ENCODE data around the gene FAM186B. TPM values are rescaled to one million over a fixed set of nuclear protein-coding genes. Genes with fewer than 3 reads are reported as not detected.

Gene FAM186B
- total RNA-seq, 1 experiment from 2014 or later, result 0.40 TPM

DNA sequence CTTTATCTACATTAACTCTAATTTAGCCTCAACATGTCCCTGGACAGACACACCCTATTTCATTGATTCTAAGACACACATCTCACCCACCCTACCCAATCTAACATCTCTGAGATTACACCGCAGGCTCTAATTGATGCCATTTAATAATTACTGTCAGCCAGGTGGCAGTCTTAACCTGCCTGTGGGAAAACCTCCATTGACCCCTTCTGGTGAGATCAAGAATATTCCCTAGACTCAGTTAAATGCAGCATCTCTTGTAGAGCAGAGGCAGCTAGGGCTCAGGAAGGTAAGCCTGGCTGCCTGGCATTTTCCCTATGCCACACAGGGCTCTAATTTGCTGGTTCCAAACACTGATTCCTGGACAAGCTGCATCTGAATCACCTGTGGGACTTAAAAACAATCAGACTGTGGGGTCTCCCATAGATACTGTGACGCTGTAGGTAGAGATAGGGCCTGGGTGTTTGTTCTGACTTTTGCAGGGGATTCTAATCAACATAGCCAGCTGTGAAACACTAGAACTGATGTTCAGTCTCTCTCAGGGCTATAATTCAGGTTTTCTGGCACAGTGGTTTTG, 51.8 kb downstream of the FAM186B start:
- peak; percentile 22 for DNase-seq (ENCODE audit: low read depth)

DNA sequence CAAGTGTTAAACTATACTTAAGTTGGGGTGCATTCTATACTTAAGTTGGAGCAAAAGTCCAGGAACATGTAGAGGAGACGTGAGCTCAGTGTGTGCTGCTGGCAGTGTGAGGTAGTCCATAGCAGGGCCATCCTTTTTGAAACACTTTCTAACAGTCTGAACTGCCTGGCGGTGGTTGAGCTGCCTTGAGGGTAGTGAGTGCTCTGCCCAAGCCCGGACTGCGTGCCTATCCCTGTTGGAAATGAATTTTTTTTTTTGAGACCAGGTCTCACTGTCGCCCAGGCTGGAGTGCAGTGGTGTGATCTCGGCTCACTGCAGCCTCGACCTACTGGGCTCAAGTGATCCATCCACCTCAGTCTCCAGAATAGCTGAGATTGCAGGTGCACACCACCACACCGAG, 52.5 kb downstream of the FAM186B start:
- DNase-seq (ENCODE audit: low read depth), result no peak

DNA sequence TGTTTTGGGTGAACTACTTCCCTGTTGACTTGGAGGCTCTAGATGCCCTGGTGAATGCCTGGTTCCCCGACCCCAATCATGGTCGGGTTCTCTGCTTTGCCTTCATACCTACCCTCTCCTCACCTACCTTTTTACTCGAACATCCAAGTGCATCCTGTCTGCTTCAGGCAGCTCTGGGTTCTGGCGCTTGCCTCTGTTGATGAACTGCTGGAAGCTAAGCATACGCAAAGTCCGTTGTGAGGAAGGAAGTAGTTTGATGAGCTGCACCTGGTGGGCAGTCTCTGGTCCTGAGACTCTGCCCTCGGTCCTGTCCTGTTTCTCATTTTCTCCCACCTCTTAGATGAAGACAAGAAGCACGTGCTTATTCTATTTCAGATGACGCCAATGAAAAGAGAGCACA, 53.0 kb downstream of the FAM186B start:
- DNase-seq (ENCODE audit: low read depth), result no peak

DNA sequence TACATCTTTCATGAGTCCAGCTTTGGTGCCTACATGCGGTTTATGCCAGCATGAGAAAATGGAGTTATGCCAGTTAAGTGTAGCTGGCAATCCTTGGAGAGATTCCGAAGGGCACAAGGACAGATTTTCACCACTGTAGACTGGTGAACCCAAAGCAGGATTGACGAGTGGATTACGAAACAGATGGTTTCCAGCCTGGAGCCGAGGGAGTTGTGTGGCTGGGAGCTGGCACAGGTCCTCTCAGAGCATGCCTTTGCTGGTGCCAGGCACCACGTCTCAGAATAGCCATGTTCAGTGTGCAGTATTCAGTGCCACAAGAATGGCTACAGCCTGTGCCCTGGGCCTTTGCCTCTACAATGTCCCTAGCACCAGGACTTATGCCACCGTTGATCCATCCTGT, 53.4 kb downstream of the FAM186B start:
- peak; percentile 14 for DNase-seq (ENCODE audit: low read depth)

DNA sequence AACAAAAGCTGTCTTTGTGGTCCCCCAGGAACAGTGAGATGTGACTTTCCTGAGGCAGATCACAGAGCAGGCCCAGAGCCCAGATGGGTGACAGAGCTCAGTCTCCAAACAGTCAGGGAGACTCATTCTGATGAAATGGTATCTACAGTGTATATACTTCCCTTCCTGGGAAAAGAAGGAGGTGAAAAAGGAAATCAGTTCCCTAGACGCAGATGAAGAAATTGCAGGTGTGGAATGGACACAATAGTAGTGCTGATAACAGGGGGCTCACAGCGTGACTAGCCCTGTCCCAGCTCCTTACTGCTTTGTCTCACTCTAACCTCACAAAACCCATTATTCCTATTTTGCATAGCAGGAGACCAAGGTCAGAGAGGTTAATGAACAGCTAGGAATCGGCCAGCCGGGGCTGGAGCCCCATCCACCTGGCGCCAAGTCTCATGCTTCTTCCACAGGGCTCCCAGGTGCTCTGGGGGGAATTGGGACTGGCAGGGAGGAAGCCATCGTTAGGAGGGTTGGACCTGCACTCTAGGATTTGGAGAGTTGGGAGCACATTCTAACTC, 54.7 kb downstream of the FAM186B start:
- DNase-seq (ENCODE audit: low read depth), result no peak

DNA sequence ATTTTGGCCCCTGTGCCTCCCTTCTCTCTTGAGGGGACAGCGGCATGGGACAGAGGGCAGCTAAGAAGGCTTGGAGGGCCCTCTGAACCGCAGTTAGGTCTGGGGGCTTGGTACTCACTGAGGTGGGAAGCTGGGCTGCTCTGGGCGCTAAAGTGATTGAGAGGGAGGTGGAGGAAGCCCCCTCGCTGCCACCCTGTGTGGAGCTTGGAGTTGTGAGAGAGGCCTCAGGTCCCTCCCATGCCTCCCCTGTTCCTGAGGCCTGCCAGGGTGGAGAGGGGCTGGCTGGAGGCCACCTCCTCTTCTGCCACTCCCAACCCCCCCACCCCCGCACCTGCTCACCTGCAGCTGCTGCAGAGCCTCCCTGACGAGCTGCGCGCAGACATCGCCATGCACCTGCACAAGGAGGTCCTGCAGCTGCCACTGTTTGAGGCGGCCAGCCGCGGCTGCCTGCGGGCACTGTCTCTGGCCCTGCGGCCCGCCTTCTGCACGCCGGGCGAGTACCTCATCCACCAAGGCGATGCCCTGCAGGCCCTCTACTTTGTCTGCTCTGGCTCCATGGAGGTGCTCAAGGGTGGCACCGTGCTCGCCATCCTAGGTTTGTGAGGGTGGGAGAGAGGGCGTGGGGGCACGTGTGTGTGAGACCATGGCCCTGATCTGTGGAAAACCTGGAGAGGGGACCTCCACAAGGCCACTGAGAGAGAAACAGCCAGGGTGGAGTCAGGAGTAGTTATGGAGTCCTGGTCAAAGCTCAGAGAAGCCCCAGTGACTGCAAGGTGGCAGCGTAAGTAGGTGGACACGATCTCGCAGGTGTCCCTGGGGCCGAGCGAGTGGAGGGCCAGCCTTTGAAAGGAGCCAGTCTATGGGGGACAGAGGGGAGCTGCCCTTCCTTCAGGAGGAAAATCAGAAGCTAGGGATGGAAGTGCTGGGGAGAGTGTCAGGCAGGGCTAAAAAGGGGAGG, 55.4 kb downstream of the FAM186B start:
- DNase-seq (ENCODE audit: low read depth), result no peak

DNA sequence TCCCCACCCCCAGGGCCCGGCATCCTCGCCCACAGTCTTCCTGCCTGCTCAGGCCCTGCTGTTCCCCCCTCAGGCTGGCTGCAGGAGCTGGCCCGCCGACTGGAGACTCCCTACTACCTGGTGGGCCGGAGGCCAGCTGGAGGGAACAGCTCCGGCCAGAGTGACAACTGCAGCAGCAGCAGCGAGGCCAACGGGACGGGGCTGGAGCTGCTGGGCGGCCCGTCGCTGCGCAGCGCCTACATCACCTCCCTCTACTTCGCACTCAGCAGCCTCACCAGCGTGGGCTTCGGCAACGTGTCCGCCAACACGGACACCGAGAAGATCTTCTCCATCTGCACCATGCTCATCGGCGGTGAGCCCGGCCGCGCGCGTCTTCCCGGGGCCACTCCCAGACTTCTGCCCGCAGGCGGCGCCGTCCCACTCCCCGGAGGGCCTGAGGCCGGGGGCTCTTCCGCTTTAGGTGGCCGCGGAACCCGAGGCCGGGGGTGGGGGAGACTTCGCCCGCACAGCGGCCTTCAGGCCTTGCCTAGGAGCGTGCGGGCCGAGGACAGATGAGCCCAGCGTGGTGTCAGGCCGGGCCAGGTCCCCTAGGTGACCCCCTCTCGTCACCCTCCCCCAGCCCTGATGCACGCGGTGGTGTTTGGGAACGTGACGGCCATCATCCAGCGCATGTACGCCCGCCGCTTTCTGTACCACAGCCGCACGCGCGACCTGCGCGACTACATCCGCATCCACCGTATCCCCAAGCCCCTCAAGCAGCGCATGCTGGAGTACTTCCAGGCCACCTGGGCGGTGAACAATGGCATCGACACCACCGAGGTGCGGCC, 56.4 kb downstream of the FAM186B start:
- DNase-seq (ENCODE audit: low read depth), result no peak

DNA sequence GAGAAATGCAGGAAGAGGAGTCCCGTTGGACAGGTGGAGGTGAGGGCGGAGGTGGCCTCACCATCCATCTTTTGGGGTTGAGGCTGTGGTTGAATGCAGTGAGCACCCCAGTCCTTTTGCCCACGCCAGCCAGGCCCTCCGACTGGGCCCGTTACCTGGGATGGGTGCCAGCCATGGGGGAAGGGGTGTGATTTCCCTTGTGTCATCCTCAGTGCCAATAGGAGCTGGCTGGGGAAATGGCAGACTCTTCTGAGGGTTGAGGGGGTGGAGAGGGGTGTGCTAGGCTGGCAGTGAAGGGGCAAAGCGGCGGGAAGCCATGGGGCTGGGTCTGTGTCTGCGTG, 57.0 kb downstream of the FAM186B start:
- DNase-seq (ENCODE audit: low read depth), result no peak

DNA sequence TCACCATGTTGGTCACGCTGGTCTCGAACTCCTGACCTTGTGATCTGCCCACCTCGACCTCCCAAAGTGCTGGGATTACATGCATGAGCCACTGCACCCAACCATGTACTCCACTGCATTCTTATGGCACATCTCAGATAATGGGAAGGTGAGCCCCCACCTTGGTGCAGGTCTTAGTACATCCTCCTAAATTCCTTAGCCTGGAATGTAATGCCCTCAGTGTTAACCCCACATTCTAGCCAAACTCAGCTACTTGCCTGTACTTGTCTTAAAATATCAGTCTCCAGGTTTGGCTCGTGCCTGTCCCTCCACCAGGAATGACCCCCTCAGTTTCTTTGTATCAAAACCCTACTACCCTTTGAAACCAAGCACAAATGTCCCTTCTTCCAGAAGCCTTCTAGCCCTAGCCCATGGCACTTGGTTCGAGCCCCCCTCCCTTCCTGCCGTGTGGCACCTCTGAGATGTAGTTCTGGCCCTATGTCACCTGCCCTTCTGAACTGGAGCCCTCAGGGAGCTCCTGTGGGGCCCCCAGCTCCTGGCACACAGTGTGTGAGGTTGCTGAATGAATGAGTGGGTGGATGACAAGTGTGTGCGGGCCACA, 58.2 kb downstream of the FAM186B start:
- no peak for DNase-seq (ENCODE audit: low read depth)

DNA sequence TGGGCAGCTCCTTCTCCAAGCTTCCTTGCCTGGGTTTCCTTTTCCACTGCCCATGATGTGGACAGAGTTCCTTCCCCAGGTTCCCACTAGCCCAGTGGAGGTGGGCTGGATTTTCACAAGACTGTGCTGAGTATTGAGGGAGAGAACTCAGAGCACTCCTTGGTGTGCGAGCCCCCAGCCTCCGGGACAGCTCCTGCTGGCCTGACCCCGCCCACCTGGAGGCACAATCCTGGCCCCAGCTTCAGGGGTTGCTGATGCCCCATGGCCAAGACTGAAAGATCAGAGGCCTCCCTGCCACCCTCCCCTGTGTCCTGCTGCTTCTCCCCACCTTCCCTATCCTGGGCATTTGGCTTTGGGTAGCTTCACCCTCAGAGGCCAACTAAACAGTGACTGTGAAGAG, 59.0 kb downstream of the FAM186B start:
- no peak for DNase-seq (ENCODE audit: low read depth)

DNA sequence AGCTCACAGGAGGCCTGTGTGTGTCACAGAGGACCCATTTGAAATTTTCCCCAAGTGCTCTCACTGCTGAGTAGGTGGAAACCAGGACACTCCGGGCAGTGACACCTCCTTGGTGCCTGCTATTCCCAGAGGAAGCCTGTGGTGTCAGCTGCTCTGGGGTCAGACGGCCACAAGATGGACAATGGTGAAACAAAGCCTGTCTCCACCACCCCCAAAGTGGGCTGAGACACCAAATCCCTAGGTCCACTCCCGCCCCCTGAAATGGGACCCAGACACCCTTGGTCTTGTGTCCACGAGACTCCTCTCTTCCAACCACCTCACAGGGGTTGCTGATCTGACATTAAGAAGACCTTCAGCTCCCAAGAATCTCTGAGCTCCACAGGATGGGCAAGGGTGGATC, 59.6 kb downstream of the FAM186B start:
- DNase-seq (ENCODE audit: low read depth), result no peak

DNA sequence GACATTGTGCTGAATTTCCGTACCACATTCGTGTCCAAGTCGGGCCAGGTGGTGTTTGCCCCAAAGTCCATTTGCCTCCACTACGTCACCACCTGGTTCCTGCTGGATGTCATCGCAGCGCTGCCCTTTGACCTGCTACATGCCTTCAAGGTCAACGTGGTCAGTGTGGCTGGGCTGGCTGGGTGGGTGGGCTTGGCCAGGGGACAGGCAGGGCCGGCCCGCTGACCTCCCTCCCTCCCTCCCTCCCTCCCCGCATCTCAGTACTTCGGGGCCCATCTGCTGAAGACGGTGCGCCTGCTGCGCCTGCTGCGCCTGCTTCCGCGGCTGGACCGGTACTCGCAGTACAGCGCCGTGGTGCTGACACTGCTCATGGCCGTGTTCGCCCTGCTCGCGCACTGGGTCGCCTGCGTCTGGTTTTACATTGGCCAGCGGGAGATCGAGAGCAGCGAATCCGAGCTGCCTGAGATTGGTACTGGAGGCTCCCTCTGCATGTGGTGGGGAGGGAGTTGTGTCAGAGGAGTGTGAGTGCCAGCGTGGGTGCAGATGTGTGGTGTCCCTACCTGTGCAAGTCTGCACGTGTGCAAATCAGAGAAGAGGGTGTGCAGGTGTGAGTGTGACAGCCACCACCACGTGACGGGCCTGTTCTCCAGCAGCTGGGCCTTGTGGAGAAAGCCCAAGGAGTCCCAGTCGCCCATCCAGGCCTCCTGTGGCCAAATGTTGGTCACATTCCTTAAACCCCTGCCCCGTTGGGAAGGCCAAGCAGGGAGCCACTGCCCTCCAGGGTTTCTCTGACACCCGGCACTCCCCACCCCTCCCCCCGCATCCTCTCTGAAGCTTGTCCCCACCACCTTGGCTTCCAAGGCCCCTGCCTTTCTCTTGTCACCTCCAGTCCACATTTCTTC, 61.3 kb downstream of the FAM186B start:
- no peak for DNase-seq (ENCODE audit: low read depth)

DNA sequence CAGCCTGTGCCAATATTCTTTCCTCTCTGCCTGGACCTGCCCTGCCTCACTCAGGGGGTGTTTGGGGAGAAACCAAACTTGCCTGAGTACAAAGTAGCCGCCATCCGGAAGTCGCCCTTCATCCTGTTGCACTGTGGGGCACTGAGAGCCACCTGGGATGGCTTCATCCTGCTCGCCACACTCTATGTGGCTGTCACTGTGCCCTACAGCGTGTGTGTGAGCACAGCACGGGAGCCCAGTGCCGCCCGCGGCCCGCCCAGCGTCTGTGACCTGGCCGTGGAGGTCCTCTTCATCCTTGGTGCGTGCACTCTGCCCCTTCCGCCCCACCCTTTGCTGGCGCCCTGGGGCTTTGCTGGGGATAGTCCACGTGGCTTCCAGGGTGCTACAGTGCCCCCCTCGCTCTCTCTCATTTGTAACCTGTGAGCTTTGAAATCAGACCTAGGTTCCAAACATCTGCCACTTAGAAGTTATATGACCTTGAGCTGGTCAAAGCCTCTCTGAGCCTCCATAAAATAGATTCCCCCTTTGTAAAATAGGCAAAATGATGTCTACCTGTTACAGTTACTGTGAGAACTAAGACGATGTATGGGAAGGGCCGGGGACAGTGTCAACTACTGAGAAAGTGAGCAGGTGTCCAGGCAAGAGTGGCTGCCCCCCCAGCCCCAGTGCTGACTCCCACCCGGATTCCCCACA, 62.1 kb downstream of the FAM186B start:
- no peak for DNase-seq (ENCODE audit: low read depth)

DNA sequence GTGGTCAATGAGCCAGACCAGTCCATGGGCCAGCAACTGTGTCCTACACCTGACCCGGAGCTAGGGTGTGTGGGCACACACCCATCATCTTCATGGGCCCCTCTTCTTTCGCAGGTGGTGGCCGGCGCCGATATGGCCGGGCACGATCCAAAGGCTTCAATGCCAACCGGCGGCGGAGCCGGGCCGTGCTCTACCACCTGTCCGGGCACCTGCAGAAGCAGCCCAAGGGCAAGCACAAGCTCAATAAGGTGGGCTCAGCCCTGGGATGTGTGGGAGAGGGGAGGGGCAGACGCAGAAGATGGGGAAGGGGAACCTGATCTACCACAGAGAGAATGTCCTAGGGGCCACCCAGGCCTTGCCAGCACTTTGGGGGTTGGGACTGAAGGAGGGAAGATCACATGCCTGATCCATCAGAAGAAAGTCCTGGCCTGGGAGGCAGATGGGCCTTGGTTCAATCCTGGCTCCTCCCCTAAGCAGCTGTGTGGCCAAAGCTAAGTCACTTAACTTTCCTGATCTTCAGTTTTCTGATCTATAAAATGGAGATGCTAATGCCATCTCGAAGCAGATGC, 62.8 kb downstream of the FAM186B start:
- DNase-seq (ENCODE audit: low read depth), result no peak

DNA sequence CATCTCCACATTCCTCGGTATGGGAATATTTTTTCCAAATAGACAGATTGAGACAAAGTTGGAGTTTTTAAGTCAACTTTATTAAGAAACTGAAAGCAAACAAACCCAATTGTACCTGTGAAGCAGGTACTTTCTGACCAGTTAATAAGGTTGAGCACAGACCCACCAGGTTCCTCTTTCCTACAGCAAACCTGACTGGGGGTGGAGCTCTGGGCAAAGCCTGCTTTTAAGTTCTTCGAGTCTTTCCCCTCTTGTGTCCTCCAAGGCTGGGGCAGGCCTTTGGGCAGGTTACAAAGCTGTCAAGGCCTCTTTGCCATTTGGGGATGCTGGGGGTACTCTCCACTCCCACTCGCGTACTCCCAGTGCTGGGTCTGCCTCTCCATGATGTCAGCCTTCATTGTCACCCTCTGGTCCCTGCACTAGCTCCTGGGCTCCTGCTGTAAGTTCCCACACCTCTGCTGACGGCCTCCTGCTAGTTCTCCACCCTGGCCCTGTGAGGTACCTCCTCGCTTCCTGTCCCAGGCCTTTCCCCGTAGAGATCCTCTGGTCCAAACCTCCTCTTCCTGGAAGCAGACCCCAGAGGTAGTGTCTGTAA, 63.4 kb downstream of the FAM186B start:
- DNase-seq (ENCODE audit: low read depth), result no peak

DNA sequence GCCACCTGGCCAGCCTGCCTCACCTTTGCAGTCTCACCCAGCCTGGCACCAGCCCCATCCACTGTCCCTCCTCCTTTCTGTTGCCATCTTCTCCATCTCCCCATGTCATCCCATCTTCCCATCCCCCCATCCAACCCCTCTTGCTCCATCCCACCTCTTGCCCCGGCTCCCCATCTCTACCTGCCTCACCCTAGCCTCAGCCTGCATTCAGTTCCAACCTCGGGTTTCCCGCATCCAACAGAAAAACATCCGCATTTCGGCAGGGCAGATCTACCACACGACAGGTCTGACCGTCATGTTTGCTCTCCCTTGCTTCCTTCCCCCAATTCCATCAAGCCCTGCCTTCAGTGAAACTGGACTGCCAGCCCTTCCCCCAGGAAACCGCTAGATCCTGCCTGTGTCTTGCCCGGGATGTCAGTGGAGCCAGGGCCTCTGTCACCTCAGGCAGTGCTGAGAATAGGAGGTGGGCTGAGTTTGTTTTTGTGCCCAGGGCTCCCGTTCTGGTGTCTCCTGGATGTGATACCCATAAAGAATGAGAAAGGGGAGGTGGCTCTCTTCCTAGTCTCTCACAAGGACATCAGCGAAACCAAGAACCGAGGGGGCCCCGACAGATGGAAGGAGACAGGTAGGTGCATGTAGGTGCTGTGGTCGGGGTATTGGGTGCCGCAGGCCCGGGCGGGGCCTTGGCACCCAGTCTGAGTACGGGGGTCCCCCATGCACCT, 64.1 kb downstream of the FAM186B start:
- no peak for DNase-seq (ENCODE audit: low read depth)

DNA sequence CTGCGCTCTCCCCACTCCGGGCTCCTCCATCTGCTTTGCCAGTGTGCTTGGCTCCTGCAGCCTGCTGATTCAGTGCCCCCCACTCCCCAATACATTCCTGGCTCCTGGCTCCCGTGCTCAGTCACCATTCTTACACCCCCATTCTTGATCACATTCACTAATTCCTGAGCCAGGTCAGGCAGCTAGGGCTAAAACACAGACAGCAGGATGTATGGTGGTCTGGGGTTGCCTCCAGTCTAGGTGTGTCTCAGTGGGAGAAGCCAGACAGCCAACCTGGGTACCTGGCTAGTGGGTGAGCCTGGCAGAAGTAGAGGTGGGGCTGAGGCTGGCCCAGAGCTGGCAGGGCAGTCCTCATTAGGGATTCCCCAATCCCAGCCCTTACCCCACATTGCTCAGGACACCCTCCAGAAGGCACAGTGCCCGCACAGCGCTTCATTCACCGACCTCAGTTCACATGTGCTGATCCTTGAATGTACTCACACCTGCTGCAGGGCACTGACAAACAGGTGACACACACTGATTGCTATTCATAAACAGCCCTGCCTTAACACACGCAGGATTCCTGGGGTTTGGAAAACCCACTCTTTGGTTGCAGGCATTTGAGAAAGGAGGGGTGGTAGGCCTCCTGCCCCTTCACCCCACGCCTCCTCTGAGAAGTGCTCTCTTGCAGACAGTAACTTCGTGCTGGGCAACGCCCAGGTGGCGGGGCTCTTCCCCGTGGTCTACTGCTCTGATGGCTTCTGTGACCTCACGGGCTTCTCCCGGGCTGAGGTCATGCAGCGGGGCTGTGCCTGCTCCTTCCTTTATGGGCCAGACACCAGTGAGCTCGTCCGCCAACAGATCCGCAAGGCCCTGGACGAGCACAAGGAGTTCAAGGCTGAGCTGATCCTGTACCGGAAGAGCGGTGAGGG, 65.0 kb downstream of the FAM186B start:
- DNase-seq (ENCODE audit: low read depth), result no peak
